HepG2 (cell line): ENCODE data around the gene SDK2. TPM values are rescaled to one million over a fixed set of nuclear protein-coding genes. Genes with fewer than 3 reads are reported as not detected.

Experiments
- ATAC-seq: fragments of 200-7000 bp; cut with Tn5 transposase; 3 replicates; pipeline ENCODE4 v1.9.1; 2020; ENCODE audit warnings: mild to moderate bottlenecking, moderate library complexity
- BruUV-seq: library from RNA; stranded (reverse); fragments of 400-500 nt; replicated peaks from 2 replicates; lab custom pipeline; 2021; lab: Mats Ljungman, UMichigan
- CTCF ChIA-PET: fragments of 300-600 bp; formaldehyde crosslinking; extraction: SDS; loops from one replicate; lab custom pipeline; 2021; ENCODE audit warnings: low total read pairs, inconsistent platforms, low intra/inter-chr PET ratio; lab: Yijun Ruan, JAX
- POLR2A ChIA-PET: fragments of 350-600 bp; sonication (Branson Sonifier 250); formaldehyde crosslinking; loops from one replicate; lab custom pipeline; 2020; ENCODE audit warnings: antibody characterized with exemption, inconsistent platforms; lab: Yijun Ruan, JAX
- DNase-seq: peaks from one replicate; pipeline ENCODE4 v3.0.0-alpha.2; 2015; ENCODE audit warnings: low spot score
- FAIRE-seq: peaks from 3 replicates; lab custom pipeline; 2011; peaks lifted over from hg19 to GRCh38; lab: Jason Lieb, UNC
- H2AFZ ChIP-seq: one replicate; pipeline ENCODE4 v1.6.1; 2011; ENCODE audit warnings: low read length, inconsistent platforms
- H3K27ac ChIP-seq: fragments of 300-600 bp; 3 replicates; pipeline ENCODE4 v1.8.0; 2011; ENCODE audit warnings: mixed run types, mild to moderate bottlenecking, mixed read lengths, low read length, inconsistent platforms; ENCODE audit not compliant: insufficient read depth; ENCODE audit errors: extremely low read length
- H3K27me3 ChIP-seq, 2 experiments: fragments of 200-600 bp in 1 of 2; 2 replicates in 1 of 2; 3 replicates in 1 of 2; pipeline versions ENCODE4 v1.6.0 to v1.8.0; 2011; ENCODE audit warnings: low read length in 2 of 2, mild to moderate bottlenecking in 2 of 2, moderate library complexity in 2 of 2, inconsistent platforms in 1 of 2; ENCODE audit not compliant: insufficient read depth in 2 of 2, control insufficient read depth in 1 of 2
- H3K36me3 ChIP-seq, 2 experiments: fragments of 200-600 bp in 1 of 2; replicated peaks in 1 of 2; 2 replicates in 1 of 2; 3 replicates in 1 of 2; pipeline versions ENCODE4 v1.5.1 to v1.8.0; 2011; ENCODE audit warnings: low read length in 2 of 2, inconsistent platforms in 1 of 2; ENCODE audit not compliant: insufficient read depth in 2 of 2, control insufficient read depth in 1 of 2
- H3K4me1 ChIP-seq: 2 replicates; pipeline ENCODE4 v1.5.1; 2012; ENCODE audit warnings: low read length, inconsistent platforms; ENCODE audit not compliant: insufficient read depth
- H3K4me2 ChIP-seq: 2 replicates; pipeline ENCODE4 v1.6.0; 2011; ENCODE audit warnings: low read depth, low read length, inconsistent platforms
- H3K4me3 ChIP-seq, 3 experiments: fragments of 200-600 bp in 1 of 3; sonication (generic), shearing (Covaris generic) in 1 of 3; replicated peaks in 1 of 3; 2 replicates each; pipeline ENCODE4 v1.5.1; 2011 to 2016; ENCODE audit warnings: low read length in 3 of 3, inconsistent platforms in 2 of 3, low read depth in 2 of 3, mild to moderate bottlenecking in 2 of 3, control low read depth in 1 of 3, mixed read lengths in 1 of 3; ENCODE audit not compliant: insufficient read depth in 1 of 3
- H3K79me2 ChIP-seq: one replicate; pipeline ENCODE4 v1.6.1; 2011; ENCODE audit warnings: low read length, inconsistent platforms; ENCODE audit not compliant: insufficient read depth
- H3K9ac ChIP-seq: 2 replicates; pipeline ENCODE4 v1.6.0; 2011; ENCODE audit warnings: mild to moderate bottlenecking, low read depth, low read length, inconsistent platforms; ENCODE audit not compliant: insufficient read depth
- H3K9me3 ChIP-seq: 2 replicates; pipeline ENCODE4 v1.5.1; 2012; ENCODE audit warnings: mild to moderate bottlenecking, low read length
- H4K20me1 ChIP-seq: 2 replicates; pipeline ENCODE4 v1.6.0; 2011; ENCODE audit warnings: inconsistent platforms, mild to moderate bottlenecking, low read length, moderate library complexity; ENCODE audit not compliant: insufficient read depth
- GTF2F1 ChIP-seq: fragments of 150-350 bp; IDR thresholded peaks from 2 replicates; pipeline ENCODE4 v1.6.1; 2014; ENCODE audit warnings: low read length
- SMAD1 ChIP-seq: sonication (generic); formaldehyde crosslinking; IDR thresholded peaks from 2 replicates; pipeline ENCODE4 v1.4.0; 2020; ENCODE audit warnings: missing genetic modification reagents, low read depth, mild to moderate bottlenecking, borderline replicate concordance
- ZNF160 ChIP-seq: sonication (generic); formaldehyde crosslinking; IDR thresholded peaks from 2 replicates; pipeline ENCODE4 v1.8.0; 2022; ENCODE audit warnings: mild to moderate bottlenecking, inconsistent platforms, missing genetic modification reagents
- ZNF407 ChIP-seq: sonication (generic); formaldehyde crosslinking; IDR thresholded peaks from one replicate; pipeline ENCODE4 v1.5.1; 2020; ENCODE audit warnings: mild to moderate bottlenecking, missing genetic modification reagents; ENCODE audit errors: not compliant biosample characterization
- ZNF446 ChIP-seq: sonication (generic); formaldehyde crosslinking; IDR thresholded peaks from 2 replicates; pipeline ENCODE4 v1.5.0; 2020; ENCODE audit warnings: mild to moderate bottlenecking, missing genetic modification reagents
- WGBS: methylation state at CpG from one replicate; pipeline ENCODE4 v1.1.6; 2017; ENCODE audit warnings: low lambda C conversion rate; 5-methylcytosine and 5-hydroxymethylcytosine counted together
- in situ Hi-C: cut with HindIII; loops from 2 replicates; pipeline ENCODE4 v1.10.0; 2017; ENCODE audit warnings: low pct_unique_long_range_greater_than_20kb; ENCODE audit not compliant: extremely low pct_ligation_motif_present
- intact Hi-C: fragments of 100-400 bp; cut with micrococcal nuclease; formaldehyde crosslinking; loops from one replicate; pipeline ENCODE4 v1.10.0; 2022; ENCODE audit not compliant: unreplicated experiment
- polyA plus RNA-seq, 8 experiments: library from polyadenylated mRNA; depleted of rRNA in 3 of 8; stranded (reverse) in 7 of 8; unstranded in 1 of 8; fragments of >200 nt; fragmentation: Illumina TruSeq in 4 of 8; extraction: Trizol in 4 of 8; gene quantifications; 2 replicates each; pipeline versions ENCODE4 v1.2.1 to v1.2.3, GENCODE V29; 2011 to 2016; ENCODE audit warnings: low read depth in 4 of 8, missing spikeins in 1 of 8, mixed read lengths in 1 of 8; ENCODE audit not compliant: insufficient read depth in 1 of 8
- total RNA-seq, 5 experiments: library from RNA; depleted of rRNA; stranded (reverse); fragments of >200 nt; fragmentation: Illumina TruSeq; extraction: Trizol; gene quantifications; 2 replicates each; pipeline ENCODE4 v1.2.3, GENCODE V29; 2016; ENCODE audit warnings: low read depth in 1 of 5

The SDK2 gene
- total and polyA plus RNA-seq, 2 of the 13 experiments (the other 11 are each of a cell fraction or from before 2014, with no cell fraction given), result not detected

- no peak for FAIRE-seq
Observed at GRCh38 chr17:73693071-73693470, 48.8 kb upstream of the SDK2 start.

More at GRCh38 chr17:73693071-73693470, 48.8 kb upstream of the SDK2 start:
- no peaks in the 10 kb centered on the region for H3K9me3 ChIP-seq
- no peaks in the 10 kb centered on the region for H3K36me3 ChIP-seq
- no TSS peak for BruUV-seq
- CTCF ChIA-PET, result no interaction called here
- TF ChIP-seq ZNF446 (CRISPR knock-in tag) (no peak), SMAD1 (CRISPR knock-in tag) (no peak), GTF2F1 (no peak), ZNF160 (CRISPR knock-in tag) (no peak), ZNF407 (CRISPR knock-in tag) (no peak)
- H4K20me1 ChIP-seq, result no peaks in the 10 kb centered on the region
- in situ Hi-C loops, result no loop called here
- peaks cover 0 to 5% of the 10 kb centered on the region in 2 experiments; a peak in 1 of 5 replicates for H3K27me3 ChIP-seq
- no peak overlapping the region for H3K4me3 ChIP-seq
- POLR2A ChIA-PET, result no interaction called here
- H3K9ac ChIP-seq, result no peak overlapping the region
- DNase-seq (no peak), ATAC-seq (no peak)
- H2AFZ ChIP-seq, result no peak overlapping the region
- H3K27ac ChIP-seq, result no peak overlapping the region
- no peak overlapping the region for H3K4me2 ChIP-seq
- H3K4me1 ChIP-seq, result peaks cover 23% of the 10 kb centered on the region
- intact Hi-C loops, result no loop called here
- no peaks in the 10 kb centered on the region for H3K79me2 ChIP-seq
- WGBS, result 58% methylated on average over 12 of the region's 12 CpGs
